ENCODE measurements around the gene SUGCT.
"Not testable (repeated sequence)": the region's sequence is repeated elsewhere in the genome, so short reads cannot be mapped to it uniquely, and the experiment has no call there.

The SUGCT gene

DNA sequence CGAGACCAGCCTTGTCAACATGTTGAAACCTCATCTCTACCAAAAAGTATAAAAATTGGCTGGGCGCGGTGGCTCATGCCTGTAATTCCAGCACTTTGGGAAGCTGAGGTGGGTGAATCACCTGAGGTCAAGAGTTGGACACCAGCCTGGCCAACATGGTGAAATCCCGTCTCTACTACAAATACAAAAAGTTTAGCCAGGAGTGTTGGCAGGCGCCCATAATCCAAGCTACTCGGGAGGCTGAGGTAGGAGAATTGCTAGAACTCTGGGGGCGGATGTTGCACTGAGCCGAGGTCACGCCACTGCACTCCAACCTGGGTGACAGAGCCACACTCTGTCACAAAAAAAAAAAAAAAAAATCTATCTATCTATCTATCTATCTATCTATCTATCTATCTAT is 279.9 kb downstream of the SUGCT start:
- DNase-seq, result not testable (repeated sequence)

DNA sequence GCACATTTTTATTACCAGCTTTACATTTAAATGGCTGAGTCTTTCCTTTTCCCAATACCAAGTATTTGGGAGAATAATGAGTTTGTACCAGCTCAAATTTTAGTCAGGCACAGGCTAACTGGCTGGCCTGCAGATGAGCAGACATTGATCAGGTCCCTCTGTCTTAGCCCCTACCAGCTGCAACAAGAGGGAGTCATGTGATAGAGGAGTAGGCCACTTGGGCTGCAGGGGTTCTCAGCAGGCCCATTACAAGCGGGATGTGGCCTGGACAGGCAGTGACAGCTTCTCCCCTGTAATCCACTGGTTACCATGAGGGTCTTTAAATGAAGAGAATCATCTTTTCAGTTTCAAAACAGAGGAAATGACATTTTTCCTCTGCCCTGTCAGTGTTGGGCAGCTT is 283.6 kb downstream of the SUGCT start:
- DNase-seq, result no peak

DNA sequence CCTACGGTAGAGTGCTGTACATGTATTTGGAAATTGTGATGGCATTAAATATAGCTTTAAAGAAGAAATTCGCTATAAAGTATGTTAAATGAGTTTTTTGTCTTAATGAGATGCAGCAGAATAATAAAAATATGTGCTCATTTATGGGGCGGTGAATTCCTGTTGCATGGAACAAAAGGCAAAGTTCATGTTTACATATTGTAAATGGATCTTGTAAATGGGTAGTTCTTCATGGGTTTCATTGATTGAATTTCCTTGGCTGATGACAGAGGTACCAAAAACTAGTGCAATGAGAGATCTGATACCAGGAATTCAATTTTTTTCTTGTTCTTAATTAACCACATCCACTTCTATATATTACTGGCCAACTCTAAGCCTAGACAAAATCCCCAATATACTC is 284.2 kb downstream of the SUGCT start:
- DNase-seq, result no peak

DNA sequence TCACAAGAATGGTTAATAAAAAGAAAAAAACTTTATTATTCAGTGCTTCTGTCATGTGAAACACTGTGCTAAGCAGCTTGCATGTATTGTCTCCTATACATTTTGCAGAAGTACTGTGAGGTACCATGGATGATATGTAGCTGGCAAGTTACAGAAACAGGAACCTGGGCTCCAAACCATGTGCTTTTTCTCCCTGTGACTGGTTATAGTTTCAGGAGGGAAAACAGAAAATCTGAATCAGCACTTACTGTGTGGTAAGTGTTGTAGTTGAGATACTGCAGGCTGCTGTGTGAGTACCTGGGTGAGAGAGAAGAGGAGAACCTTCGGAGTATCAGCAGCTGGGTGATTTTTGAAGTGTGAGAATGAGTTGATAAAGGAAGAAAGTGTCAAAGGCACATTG is 285.0 kb downstream of the SUGCT start:
- DNase-seq, result no peak

DNA sequence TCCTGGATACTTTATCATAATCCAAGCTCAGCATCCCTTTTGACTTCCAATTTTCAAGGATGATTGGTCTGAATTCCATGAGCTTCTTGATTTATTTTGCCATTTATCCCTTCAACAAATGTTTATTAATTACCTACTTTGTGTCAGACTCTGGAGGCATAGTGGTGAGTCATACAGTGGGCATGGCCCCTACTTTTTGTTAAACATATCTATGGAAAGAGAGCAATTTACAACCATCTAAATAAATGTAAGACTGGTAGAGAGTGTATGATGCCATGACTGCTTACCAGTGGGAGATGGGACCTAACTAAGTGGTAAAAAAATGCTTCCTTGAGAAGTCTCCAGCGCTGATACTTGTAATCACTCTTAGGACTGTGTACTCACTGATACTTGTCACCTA is 286.6 kb downstream of the SUGCT start:
- no peak for DNase-seq

DNA sequence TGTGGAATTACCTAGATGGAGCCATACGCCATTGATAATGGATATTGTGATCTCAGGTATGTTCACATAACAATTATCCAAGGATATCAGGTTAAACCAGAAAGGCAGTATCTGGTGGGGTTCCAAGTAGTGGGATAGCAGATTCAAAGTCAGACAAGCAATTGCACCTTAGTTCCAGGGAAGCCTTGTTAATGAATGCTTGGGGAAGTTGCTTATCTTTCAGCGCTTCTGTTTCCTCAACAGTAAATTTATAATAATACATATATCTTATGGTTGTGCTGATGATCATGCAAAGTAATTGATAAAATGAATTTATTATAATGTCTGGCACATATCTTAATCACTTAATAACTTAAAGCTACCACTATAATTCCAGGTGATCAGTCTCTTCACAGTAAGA is 290.9 kb downstream of the SUGCT start:
- no peak for DNase-seq

DNA sequence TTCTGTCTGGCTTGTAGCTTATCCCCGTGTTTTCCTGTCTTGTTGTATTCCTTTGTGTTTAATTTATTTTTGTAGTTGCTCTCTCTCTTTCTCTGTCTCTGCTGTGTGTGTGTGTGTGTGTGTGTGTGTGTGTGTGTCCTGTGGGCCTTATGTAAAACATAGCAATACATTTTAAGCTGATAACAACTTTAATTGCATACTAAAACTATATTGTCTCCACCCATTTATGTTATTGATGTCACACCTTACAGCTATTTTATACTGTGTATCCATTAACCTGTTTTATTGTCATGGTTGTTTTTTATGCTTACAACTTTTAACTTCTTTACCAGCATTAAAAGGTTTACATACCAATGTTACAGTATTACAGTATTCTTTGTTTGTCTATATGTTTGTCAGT is 293.6 kb downstream of the SUGCT start:
- DNase-seq, result no peak

DNA sequence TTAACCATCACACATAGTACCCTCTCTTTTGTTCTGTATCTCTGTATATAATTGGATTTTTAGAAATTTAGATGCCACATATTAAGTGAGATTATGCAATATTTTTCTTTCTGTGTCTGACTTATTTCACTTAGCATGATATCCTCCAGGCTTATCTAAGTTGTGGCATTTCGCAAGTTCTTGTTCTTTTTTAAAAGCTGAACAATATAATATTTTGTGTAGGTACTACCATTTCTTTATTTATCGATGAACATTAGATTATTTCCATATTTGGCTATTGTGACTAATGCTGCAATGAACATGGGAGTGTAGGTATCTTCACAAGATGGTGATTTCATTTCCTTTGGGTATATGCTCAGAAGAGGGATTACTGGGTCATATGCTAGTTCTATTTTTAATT is 295.0 kb downstream of the SUGCT start:
- peak; percentile 54 for DNase-seq

DNA sequence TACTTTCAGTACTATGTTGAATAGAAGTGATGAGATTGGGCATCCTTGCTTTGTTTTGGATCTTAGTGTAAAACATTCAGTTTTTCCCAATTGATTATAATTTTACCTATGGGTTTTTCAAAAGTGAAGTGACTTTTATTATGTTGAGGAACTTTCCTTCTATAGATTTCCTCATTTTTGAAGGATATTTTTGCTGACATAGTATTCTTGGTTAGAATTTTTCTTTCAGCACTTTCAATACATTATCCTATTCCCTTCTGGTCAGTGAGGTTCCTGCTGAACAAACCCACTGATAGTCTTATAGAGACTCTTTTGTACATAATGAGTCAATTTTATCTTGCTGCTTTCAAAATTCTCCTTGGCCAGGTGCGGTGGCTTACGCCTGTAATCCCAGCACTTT is 297.2 kb downstream of the SUGCT start:
- DNase-seq, result no peak

DNA sequence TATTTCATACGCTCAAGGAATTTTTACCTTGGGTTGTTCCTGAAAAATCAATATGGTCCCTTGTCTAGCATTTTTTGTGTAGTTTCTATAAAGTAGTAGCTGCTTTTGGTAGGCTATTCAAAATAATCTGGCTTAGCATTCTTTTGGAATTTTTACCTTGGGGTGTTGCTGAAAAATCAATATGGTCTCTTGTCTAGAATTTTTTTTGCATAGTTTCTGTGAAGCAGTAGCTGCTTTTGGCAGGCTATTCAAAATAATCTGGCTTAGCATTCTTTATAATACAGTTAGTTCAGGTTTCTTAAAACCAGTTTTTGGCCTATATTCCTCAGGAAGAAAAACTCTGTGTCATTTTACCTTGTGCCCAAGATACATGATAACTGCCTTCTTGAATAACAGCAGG is 301.9 kb downstream of the SUGCT start:
- peak; percentile 39 for DNase-seq

DNA sequence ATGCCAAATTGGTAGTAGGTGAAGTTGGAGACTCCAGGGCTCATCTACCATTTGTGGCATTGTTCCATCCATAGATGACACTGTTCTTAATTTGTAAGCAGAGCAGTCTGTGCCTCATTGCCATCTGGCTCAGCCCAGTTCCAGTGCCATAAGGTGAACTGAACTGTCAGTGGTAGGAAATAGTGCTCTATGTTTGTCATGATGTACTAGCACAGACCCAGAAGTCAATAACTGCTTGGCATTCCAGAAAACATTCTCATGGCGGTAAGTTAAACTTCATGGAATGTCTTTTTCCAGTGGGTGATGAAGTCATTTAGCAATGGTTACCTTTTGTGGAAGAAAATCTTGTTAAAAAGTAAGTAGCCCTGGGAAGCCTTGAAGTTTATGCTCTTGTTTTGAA is 302.7 kb downstream of the SUGCT start:
- peak; percentile 99 for DNase-seq

DNA sequence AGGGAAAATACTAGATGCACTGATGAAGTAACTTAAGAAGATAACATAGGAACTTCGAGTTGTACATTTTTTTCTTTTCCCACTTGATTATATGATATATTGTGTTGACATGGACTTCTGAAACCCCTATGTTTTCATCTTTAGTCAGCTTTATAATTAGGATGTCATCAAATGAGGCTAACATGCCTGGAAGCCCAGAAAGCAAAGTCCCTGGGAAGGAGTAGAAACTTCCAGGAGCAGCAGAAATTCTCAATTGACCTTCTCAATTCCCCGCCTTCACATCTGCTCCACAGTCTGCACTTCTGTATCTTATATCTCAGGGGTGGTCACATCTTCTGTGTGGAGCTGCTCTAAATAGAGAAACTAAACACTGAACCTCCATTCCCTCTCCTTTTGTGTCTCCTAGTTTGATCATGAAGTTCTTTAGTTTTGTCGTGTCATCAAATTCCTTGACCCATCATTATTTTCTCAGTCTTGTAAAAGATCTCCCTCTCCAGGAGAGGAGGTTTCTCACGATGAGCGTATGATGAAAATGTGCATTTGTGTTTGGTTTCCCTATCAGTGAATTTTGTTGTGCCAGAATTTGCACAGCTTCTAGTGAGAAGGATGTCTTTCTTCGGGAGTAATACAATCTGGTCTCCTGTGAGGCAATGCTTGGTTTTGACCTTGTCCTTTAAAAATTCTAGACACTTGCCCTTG is 303.3 kb downstream of the SUGCT start:
- DNase-seq, result peak; percentile 82

DNA sequence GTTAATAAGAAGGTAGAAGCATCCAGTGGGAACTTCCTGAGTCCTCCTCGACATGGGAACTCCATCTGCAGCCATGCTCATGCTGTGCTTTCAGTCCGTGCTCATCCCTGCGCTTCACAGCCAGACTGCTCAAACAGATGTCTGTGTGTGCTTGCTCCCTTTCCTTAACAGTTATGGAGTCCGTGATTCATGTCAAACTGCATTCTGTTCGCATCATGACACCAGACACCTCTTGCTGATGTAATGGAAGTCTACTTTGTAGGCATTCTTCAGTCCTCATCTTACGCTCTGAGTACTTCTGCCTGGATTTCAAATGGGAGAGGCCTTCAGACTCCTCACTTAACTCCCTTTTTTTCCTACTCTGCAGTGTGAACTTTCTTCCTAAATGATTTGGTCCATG is 304.9 kb downstream of the SUGCT start:
- peak; percentile 49 for DNase-seq

DNA sequence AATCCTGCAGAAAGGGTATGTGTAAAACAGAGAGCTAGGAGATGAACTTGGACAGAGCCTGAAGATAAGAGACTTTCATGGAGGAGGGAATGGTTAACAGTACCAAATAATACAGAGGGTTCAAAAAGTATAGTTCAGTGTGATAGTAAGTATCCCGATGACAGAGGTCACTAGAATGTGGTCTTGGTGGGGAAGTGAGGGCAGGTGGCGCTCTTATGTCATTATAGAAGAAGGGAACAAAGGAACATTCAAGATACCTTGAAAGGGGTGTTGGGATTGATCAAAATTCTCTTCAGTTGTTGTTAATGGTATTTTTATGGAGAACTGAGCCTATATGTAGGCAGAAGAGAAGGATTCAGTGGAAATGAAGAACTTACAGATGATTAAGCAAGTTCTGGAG is 312.5 kb downstream of the SUGCT start:
- DNase-seq, result no peak

DNA sequence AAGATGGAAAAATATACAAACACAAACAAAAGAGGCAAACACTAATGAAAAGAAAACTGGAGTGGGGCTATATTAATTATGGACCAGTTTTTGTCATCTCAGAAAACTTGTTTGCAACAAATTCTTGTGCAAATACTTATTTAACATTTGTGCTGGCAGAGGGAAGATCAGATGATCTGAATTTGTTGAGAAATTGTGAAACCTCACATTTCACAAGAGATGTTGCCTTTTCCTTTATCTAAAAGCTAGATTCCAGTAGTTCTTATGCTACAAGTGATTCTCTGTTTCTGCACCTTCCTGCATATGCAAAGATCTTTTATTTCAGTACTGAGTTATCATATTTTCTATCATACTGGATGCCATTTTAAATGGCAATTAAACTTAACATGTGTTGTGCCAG is 320.7 kb downstream of the SUGCT start:
- no peak for DNase-seq

DNA sequence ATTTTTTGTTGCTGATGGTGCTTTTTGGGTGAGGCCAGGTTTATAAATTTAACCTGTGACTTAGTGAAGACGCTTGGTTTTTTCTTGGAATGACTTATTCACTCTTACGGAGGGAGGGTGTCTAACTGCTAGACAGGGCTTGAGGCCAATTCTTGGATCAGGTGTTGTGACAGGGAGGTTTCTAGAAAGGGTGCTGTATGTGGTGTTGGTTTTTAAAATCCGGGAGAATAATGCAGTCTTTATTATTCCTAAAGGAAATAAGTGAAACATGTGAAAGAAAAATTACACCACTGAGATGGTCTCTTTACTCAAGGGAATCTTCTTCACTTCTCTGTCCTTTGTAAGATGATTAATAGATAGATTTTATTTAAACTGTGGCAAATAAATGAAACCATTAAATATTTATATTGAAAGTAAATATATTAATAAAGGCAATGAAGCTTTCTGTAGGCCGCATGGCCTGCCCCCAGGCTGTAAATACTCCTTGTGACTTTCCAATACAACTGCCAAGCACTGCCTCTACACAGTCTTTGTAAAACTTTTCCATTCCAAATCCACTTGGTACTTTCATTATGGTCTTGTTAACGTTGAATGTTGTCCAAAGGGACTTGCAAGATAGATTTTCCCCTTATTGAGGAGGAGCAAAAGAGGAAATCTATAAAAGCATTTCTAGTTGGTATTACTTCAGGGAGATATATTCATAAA is 323.1 kb downstream of the SUGCT start:
- DNase-seq, result no peak

DNA sequence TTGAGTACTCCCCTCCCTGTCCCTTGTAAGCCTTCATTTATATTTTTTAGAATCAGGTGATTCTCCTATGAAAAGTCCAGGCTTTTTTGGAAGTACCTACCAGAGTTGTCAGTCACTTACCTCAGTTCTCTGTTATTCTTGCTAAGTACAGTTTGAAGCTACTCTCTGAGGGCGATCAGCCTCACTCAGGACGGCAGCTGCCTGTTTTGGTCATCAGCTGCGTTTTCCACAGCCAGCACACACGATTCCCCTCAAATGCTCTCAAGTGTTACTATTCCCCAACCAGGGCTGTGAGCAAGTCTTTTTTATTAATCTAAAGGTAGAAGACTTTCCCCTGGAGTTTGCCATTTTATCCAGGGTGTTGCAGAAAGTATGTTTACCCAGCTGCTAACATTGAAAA is 328.6 kb downstream of the SUGCT start:
- DNase-seq, result no peak

DNA sequence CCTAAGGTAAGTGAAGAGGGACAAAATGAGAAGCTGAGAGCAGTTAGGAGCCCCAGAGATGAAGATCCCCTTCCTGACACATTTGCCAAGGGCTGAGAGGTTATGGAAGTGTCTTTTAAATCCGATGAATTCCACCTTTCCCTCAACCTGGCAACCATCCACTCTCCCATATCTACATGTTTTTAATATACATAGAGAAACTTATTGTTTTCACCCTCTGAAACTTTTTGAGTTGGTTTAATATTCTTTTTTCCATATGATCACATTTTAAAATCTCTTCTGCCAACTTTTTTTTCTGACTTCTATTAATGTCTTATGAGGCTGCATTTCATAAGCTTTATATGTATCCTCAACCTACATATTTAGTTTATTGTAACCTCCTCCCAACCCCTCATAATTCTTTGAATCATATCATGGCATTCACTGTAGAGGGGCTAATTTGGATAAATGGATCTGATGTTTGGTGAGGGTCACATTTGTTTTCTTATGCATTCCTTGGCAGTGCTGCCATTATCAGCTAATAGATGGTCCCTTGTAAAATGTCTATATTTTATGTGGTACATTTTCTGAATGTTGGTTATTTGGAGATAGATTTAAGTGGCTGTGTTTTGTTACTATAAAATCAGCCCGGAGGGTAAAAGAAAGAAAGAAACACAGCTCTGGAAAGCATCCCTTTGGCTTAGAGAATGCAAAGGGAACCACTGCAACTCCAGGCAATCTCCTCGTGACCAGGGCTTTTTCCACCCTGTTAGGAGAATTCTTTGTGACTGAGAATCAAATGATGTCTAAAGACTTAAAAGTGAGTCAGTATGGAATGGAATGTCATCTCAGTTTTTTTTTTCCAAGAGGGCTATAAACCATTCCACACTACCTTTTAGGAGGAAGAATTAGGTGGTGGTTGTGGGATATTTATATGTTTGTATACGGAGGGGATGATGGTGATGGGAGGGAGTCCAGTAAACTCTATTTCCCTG is 334.4 kb downstream of the SUGCT start:
- peak; percentile 98 for DNase-seq

DNA sequence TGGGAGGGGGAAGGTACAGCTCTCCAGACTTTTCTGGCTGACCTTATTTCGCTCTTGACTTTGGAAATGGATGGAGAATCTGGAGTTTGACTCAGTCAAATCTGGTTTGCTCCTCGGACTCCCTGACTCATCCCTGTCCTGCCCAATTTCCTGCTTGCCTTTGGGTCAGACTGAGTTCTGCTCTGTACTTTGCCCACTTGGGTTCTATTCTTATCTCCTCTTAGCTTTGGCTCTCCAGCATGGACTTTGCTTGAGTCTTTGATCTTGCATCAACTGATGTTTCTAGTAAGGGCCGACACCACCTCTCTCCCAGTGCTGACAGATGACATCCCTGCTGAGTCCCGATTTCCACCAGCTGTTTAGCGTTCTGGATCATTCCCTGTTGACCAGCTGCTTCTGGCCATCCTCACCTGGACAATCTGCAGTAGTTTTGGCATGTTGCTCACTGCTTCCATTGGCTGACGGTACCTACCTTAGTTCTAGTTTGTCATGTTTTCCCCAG is 335.3 kb downstream of the SUGCT start:
- peak; percentile 88 for DNase-seq

DNA sequence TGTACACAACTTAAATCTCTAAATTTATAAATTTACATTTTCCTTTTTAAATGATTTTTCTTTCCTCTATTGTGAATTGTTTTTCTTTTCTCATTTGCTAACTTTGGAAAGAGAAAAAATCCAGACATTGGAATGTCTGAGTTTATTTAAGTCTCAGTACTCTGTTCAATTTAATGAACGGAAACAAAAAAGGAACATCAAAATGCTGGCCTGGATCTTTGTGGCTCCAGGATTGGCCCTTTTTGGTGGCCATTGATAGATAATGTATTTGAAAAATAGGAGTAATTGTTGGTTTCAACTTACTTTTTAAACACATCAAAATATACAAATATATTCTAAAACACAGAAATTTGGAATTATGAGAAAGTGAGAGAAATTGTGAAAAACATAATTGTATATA is 336.0 kb downstream of the SUGCT start:
- peak; percentile 84 for DNase-seq

DNA sequence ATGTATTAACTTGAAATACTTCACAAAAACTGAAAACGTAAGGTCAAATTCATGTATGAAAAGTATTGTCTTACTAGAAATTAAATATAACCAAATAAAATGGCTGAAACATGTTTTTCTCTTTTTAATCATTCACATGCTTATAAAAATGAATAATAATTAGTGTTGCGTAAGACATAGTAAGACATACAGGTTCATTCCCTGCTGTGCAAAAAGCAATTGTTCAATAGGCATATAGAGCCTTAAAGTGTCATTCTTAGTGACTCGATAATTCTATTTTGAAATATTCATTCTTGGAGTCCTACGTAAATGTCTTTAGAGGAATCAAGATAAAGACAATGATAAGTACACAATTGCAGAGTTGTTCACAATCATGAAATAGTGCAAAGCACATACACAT is 337.1 kb downstream of the SUGCT start:
- DNase-seq, result no peak

DNA sequence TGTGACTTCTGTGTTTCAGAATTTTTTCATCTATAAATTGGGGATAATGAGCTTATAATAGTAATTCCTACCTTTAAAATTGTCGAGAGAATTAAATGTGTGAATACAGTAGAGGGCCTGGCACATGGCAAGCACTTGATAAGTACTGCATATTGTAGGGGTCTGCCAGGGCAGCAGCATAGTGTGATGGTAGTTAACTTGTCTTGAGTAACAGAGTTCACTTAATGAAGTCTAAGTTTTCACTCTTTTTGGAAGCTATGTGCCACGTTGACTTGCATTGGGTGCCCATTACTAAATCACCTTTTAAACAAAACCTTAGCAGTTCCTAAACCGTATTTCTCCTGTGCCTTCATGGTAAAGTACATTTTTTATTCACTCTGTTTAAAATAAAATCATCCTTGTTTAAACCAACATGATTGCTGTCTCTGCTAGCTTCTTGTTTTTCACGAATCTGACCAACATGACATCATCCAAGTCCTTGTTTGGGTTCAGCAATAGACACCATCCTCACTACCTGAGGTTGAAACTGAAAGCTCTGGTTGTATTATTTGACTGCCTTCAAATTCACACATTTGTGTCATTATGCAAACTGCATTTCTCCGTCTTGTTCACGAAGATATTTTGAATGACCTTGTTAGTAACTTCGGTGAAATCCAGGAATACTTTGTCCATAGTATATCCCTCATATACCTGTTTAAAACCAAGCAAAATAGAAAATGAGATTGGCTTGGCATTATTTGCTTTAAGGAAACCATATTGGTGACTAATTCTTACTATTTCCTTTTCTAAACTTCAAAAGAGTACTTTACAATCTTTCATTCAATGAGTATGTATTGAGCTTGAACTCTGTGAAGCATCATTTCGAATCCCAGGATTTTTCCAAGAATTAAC is 340.2 kb downstream of the SUGCT start:
- no peak for DNase-seq
